WTC11 (cell line): ENCODE results near the gene FNIP1. TPM values are rescaled to one million over a fixed set of nuclear protein-coding genes. Genes with fewer than 3 reads are reported as not detected.

Experiments
- ATAC-seq: fragments of 200-7000 bp; cut with Tn5 transposase; 2 replicates; pipeline ENCODE4 v1.10.0; 2021; ENCODE audit warnings: mild to moderate bottlenecking, moderate library complexity
- CTCF ChIA-PET: fragments of 300-600 bp; sonication (Branson Sonifier 250); formaldehyde crosslinking; loops from one replicate; lab custom pipeline; 2021; ENCODE audit warnings: antibody characterized with exemption; lab: Charles Lee
- POLR2A ChIA-PET: fragments of 350-600 bp; sonication (Branson Sonifier 250); formaldehyde crosslinking; loops from one replicate; lab custom pipeline; 2021; ENCODE audit warnings: antibody characterized with exemption; lab: Charles Lee
- DNase-seq: peaks from one replicate; pipeline ENCODE4 v3.0.0; 2021; ENCODE audit warnings: low spot score
- H3K27ac Mint-ChIP-seq: 2 replicates; pipeline ENCODE4 v1.8.0; 2021; ENCODE audit warnings: mixed read lengths
- H3K27me3 Mint-ChIP-seq: 2 replicates; pipeline ENCODE4 v1.8.0; 2021; ENCODE audit warnings: low read depth, mild to moderate bottlenecking, moderate library complexity, mixed read lengths
- H3K36me3 Mint-ChIP-seq: 2 replicates; pipeline ENCODE4 v1.8.0; 2021; ENCODE audit warnings: mixed read lengths
- H3K4me1 Mint-ChIP-seq: 2 replicates; pipeline ENCODE4 v1.8.0; 2022; ENCODE audit warnings: mixed read lengths
- H3K4me3 Mint-ChIP-seq: 2 replicates; pipeline ENCODE4 v1.8.0; 2021; ENCODE audit warnings: mild to moderate bottlenecking, moderate library complexity, mixed read lengths
- H3K9me3 Mint-ChIP-seq: 2 replicates; pipeline ENCODE4 v1.8.0; 2021; ENCODE audit warnings: mixed read lengths
- ETV6 ChIP-seq: sonication (generic); formaldehyde crosslinking; IDR thresholded peaks from 2 replicates; pipeline ENCODE4 v1.8.1; 2022; ENCODE audit warnings: mild to moderate bottlenecking, missing genetic modification reagents
- FOXP1 ChIP-seq: sonication (generic); formaldehyde crosslinking; IDR thresholded peaks from 2 replicates; pipeline ENCODE4 v1.8.0; 2022; ENCODE audit warnings: missing genetic modification reagents, mild to moderate bottlenecking, moderate library complexity, borderline replicate concordance
- GABPB1 ChIP-seq: sonication (generic); formaldehyde crosslinking; IDR thresholded peaks from 2 replicates; pipeline ENCODE4 v1.8.1; 2023; ENCODE audit warnings: mild to moderate bottlenecking, missing genetic modification reagents
- NFE2L1 ChIP-seq: sonication (generic); formaldehyde crosslinking; IDR thresholded peaks from 2 replicates; pipeline ENCODE4 v1.8.1; 2023; ENCODE audit warnings: missing genetic modification reagents
- NFYB ChIP-seq: sonication (generic); formaldehyde crosslinking; conservative IDR thresholded peaks from 2 replicates; pipeline ENCODE4 v1.8.0; 2022; ENCODE audit warnings: low read depth, missing genetic modification reagents
- PRRX2 ChIP-seq: fragments of 250-450 bp; sonication (Bioruptor Pico); IDR thresholded peaks from 2 replicates; pipeline ENCODE4 v1.8.0; 2021; ENCODE audit warnings: mild to moderate bottlenecking
- RORB ChIP-seq: fragments of 250-450 bp; sonication (Bioruptor Pico); IDR thresholded peaks from 2 replicates; pipeline ENCODE4 v1.9.0; 2021; ENCODE audit warnings: mild to moderate bottlenecking
- SP1 ChIP-seq: sonication (generic); formaldehyde crosslinking; conservative IDR thresholded peaks from 2 replicates; pipeline ENCODE4 v1.8.1; 2022; ENCODE audit warnings: missing genetic modification reagents
- TEAD1 ChIP-seq: sonication (generic); formaldehyde crosslinking; IDR thresholded peaks from 2 replicates; pipeline ENCODE4 v1.8.0; 2022; ENCODE audit warnings: mild to moderate bottlenecking, missing genetic modification reagents
- ZNF121 ChIP-seq: sonication (generic); formaldehyde crosslinking; IDR thresholded peaks from 2 replicates; pipeline ENCODE4 v1.8.0; 2023; ENCODE audit warnings: missing genetic modification reagents
- ZNF232 ChIP-seq: sonication (generic); formaldehyde crosslinking; IDR thresholded peaks from 2 replicates; pipeline ENCODE4 v1.8.0; 2022; ENCODE audit warnings: mild to moderate bottlenecking, missing genetic modification reagents
- ZNF423 ChIP-seq: fragments of 250-450 bp; sonication (Bioruptor Pico); IDR thresholded peaks from 2 replicates; pipeline ENCODE4 v2.1.2; 2022; ENCODE audit warnings: mild to moderate bottlenecking, moderate library complexity
- total RNA-seq: library from RNA; stranded (reverse); gene quantifications from 3 replicates; pipeline ENCODE4 v1.2.3, GENCODE V29; 2021
- TF ChIP-seq, protein P1 (sequence below): sonication (generic); formaldehyde crosslinking; IDR thresholded peaks from 2 replicates; pipeline ENCODE4 v1.8.0; 2022; ENCODE audit warnings: mild to moderate bottlenecking, missing genetic modification reagents
- TF ChIP-seq, protein P2 (sequence below): sonication (generic); formaldehyde crosslinking; IDR thresholded peaks from 2 replicates; pipeline ENCODE4 v1.8.0; 2023; ENCODE audit warnings: missing genetic modification reagents
- TF ChIP-seq, protein P3 (sequence below): fragments of 250-450 bp; sonication (Bioruptor Pico); IDR thresholded peaks from 2 replicates; pipeline ENCODE4 v1.9.0; 2021; ENCODE audit warnings: moderate library complexity, mild to moderate bottlenecking, inconsistent platforms, borderline replicate concordance
- TF ChIP-seq, protein P4 (sequence below): sonication (generic); formaldehyde crosslinking; conservative IDR thresholded peaks from 2 replicates; pipeline ENCODE4 v1.8.1; 2023; ENCODE audit warnings: mild to moderate bottlenecking, low read depth, missing genetic modification reagents, moderate library complexity
- TF ChIP-seq, protein P5 (sequence below): sonication (generic); formaldehyde crosslinking; IDR thresholded peaks from 2 replicates; pipeline ENCODE4 v1.8.0; 2022; ENCODE audit warnings: mild to moderate bottlenecking, missing genetic modification reagents
- TF ChIP-seq, protein P6 (sequence below): sonication (generic); formaldehyde crosslinking; IDR thresholded peaks from 2 replicates; pipeline ENCODE4 v1.8.1; 2023; ENCODE audit warnings: mild to moderate bottlenecking, moderate library complexity, missing genetic modification reagents
- TF ChIP-seq, protein P7 (sequence below): fragments of 250-450 bp; sonication (Bioruptor Pico); IDR thresholded peaks from 2 replicates; pipeline ENCODE4 v1.9.0; 2021; ENCODE audit warnings: mild to moderate bottlenecking, borderline replicate concordance

Gene FNIP1
- total RNA-seq, 1 experiment from 2014 or later = 17.2 TPM

DNA sequence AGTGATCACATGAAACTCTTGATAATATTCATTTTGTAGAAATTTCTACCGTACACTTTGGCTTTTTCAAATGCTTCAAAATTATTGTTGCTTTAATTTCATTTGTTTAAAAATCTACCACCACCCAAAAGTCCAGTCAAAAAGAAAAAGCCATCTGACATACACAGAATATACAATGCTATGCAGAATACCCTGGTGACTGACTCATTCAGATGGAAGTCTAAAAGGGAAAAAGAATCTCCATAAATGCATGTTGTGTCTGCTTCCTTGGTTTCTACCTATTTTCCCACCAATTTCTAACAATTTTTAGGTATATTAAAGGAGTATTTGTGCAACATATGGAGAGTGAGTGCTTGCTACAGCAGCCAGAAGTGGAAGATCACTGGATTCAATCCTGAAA is 152.4 kb downstream of the FNIP1 start (continued):
- TF ChIP-seq, protein P1, sequence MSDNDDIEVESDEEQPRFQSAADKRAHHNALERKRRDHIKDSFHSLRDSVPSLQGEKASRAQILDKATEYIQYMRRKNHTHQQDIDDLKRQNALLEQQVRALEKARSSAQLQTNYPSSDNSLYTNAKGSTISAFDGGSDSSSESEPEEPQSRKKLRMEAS (CRISPR knock-in tag) = no peak
- TF ChIP-seq, protein P2, sequence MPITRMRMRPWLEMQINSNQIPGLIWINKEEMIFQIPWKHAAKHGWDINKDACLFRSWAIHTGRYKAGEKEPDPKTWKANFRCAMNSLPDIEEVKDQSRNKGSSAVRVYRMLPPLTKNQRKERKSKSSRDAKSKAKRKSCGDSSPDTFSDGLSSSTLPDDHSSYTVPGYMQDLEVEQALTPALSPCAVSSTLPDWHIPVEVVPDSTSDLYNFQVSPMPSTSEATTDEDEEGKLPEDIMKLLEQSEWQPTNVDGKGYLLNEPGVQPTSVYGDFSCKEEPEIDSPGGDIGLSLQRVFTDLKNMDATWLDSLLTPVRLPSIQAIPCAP (CRISPR knock-in tag) = no peak
- TF ChIP-seq ZNF423 (CRISPR knock-in tag) (no peak), TEAD1 (CRISPR knock-in tag) (no peak), RORB (CRISPR knock-in tag) (no peak), ZNF121 (no peak)
- TF ChIP-seq, protein P3, sequence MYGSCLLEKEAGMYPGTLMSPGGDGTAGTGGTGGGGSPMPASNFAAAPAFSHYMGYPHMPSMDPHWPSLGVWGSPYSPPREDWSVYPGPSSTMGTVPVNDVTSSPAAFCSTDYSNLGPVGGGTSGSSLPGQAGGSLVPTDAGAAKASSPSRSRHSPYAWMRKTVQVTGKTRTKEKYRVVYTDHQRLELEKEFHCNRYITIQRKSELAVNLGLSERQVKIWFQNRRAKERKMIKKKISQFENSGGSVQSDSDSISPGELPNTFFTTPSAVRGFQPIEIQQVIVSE (CRISPR knock-in tag) = no peak
- TF ChIP-seq, protein P4, sequence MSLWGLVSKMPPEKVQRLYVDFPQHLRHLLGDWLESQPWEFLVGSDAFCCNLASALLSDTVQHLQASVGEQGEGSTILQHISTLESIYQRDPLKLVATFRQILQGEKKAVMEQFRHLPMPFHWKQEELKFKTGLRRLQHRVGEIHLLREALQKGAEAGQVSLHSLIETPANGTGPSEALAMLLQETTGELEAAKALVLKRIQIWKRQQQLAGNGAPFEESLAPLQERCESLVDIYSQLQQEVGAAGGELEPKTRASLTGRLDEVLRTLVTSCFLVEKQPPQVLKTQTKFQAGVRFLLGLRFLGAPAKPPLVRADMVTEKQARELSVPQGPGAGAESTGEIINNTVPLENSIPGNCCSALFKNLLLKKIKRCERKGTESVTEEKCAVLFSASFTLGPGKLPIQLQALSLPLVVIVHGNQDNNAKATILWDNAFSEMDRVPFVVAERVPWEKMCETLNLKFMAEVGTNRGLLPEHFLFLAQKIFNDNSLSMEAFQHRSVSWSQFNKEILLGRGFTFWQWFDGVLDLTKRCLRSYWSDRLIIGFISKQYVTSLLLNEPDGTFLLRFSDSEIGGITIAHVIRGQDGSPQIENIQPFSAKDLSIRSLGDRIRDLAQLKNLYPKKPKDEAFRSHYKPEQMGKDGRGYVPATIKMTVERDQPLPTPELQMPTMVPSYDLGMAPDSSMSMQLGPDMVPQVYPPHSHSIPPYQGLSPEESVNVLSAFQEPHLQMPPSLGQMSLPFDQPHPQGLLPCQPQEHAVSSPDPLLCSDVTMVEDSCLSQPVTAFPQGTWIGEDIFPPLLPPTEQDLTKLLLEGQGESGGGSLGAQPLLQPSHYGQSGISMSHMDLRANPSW (CRISPR knock-in tag) = no peak
- TF ChIP-seq, protein P5, sequence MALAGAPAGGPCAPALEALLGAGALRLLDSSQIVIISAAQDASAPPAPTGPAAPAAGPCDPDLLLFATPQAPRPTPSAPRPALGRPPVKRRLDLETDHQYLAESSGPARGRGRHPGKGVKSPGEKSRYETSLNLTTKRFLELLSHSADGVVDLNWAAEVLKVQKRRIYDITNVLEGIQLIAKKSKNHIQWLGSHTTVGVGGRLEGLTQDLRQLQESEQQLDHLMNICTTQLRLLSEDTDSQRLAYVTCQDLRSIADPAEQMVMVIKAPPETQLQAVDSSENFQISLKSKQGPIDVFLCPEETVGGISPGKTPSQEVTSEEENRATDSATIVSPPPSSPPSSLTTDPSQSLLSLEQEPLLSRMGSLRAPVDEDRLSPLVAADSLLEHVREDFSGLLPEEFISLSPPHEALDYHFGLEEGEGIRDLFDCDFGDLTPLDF = no peak

DNA sequence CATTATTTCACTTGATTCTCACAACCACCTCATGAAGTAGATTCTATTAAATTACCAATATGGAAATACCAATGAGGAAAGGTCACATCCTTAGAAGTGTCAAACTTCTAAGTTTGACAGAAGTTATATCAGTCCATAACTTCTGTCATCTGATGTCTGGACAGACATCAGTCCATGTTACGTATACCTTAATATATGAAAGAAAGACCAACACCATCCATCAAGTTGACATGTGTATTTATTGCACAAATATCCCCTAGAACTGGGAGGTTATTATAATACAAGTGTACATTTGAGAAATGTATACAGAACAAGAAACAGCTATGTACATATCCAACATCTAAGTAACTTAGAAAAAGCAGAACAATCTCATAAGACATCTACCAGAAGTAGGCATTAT is 155.3 kb downstream of the FNIP1 start:
- H3K4me3 Mint-ChIP-seq = no peak overlapping the region
- no peaks in the 10 kb centered on the region for H3K27me3 Mint-ChIP-seq
- H3K9me3 Mint-ChIP-seq = no peaks in the 10 kb centered on the region
- DNase-seq (no peak), ATAC-seq (no peak)
- H3K36me3 Mint-ChIP-seq = peaks cover 11% of the 10 kb centered on the region
- POLR2A ChIA-PET = no interaction called here
- no peak overlapping the region for H3K27ac Mint-ChIP-seq
- H3K4me1 Mint-ChIP-seq = peaks cover 5% of the 10 kb centered on the region
- TF ChIP-seq ZNF232 (CRISPR knock-in tag) (no peak), SP1 (CRISPR knock-in tag) (no peak), PRRX2 (CRISPR knock-in tag) (no peak), FOXP1 (CRISPR knock-in tag) (no peak), NFE2L1 (CRISPR knock-in tag) (no peak), ETV6 (CRISPR knock-in tag) (no peak), GABPB1 (no peak), NFYB (CRISPR knock-in tag) (no peak)
- TF ChIP-seq, protein P6, sequence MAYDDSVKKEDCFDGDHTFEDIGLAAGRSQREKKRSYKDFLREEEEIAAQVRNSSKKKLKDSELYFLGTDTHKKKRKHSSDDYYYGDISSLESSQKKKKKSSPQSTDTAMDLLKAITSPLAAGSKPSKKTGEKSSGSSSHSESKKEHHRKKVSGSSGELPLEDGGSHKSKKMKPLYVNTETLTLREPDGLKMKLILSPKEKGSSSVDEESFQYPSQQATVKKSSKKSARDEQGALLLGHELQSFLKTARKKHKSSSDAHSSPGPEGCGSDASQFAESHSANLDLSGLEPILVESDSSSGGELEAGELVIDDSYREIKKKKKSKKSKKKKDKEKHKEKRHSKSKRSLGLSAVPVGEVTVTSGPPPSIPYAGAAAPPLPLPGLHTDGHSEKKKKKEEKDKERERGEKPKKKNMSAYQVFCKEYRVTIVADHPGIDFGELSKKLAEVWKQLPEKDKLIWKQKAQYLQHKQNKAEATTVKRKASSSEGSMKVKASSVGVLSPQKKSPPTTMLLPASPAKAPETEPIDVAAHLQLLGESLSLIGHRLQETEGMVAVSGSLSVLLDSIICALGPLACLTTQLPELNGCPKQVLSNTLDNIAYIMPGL (CRISPR knock-in tag) = no peak
- TF ChIP-seq, protein P7, sequence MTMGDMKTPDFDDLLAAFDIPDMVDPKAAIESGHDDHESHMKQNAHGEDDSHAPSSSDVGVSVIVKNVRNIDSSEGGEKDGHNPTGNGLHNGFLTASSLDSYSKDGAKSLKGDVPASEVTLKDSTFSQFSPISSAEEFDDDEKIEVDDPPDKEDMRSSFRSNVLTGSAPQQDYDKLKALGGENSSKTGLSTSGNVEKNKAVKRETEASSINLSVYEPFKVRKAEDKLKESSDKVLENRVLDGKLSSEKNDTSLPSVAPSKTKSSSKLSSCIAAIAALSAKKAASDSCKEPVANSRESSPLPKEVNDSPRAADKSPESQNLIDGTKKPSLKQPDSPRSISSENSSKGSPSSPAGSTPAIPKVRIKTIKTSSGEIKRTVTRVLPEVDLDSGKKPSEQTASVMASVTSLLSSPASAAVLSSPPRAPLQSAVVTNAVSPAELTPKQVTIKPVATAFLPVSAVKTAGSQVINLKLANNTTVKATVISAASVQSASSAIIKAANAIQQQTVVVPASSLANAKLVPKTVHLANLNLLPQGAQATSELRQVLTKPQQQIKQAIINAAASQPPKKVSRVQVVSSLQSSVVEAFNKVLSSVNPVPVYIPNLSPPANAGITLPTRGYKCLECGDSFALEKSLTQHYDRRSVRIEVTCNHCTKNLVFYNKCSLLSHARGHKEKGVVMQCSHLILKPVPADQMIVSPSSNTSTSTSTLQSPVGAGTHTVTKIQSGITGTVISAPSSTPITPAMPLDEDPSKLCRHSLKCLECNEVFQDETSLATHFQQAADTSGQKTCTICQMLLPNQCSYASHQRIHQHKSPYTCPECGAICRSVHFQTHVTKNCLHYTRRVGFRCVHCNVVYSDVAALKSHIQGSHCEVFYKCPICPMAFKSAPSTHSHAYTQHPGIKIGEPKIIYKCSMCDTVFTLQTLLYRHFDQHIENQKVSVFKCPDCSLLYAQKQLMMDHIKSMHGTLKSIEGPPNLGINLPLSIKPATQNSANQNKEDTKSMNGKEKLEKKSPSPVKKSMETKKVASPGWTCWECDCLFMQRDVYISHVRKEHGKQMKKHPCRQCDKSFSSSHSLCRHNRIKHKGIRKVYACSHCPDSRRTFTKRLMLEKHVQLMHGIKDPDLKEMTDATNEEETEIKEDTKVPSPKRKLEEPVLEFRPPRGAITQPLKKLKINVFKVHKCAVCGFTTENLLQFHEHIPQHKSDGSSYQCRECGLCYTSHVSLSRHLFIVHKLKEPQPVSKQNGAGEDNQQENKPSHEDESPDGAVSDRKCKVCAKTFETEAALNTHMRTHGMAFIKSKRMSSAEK (CRISPR knock-in tag) = no peak
- CTCF ChIA-PET = interaction anchor here (1.8 kb wide), 1 partner anchor 366 kb away, joined by 7 read pairs; no protein-coding TSS in a partner anchor
